B cell (primary cell): Measurements from ENCODE around the gene LOC101059915.

ENCODE experiments used
- ATAC-seq: fragments of 200-7000 bp; cut with Tn5 transposase; one replicate; pipeline ENCODE4 v1.10.0; 2021; ENCODE audit warnings: low read depth, mild to moderate bottlenecking, moderate number of reproducible peaks, moderate library complexity
- CTCF ChIA-PET: fragments of 350-600 bp; sonication (Branson Sonifier 250); formaldehyde crosslinking; loops from one replicate; lab custom pipeline; 2021; ENCODE audit warnings: antibody characterized with exemption, inconsistent platforms; lab: Charles Lee
- POLR2A ChIA-PET: fragments of 350-600 bp; sonication (Branson Sonifier 250); formaldehyde crosslinking; loops from one replicate; lab custom pipeline; 2021; ENCODE audit warnings: antibody characterized with exemption; lab: Charles Lee
- DNase-seq: peaks from one replicate; pipeline ENCODE4 v3.0.0; 2013
- H2AFZ ChIP-seq: 2 replicates; pipeline ENCODE4 v1.6.1; 2012; ENCODE audit warnings: mild to moderate bottlenecking, low read depth, low read length; ENCODE audit not compliant: insufficient read depth, poor library complexity, severe bottlenecking
- H3K27ac ChIP-seq, 2 donors: 1 replicate in 1 of 2; 2 replicates in 1 of 2; pipeline ENCODE4 v1.5.1; 2012 to 2013; ENCODE audit warnings: low read length in 2 of 2, mild to moderate bottlenecking in 2 of 2, moderate library complexity in 1 of 2
- H3K27me3 ChIP-seq, 4 experiments: fragments of 200-600 bp in 1 of 4; sonication (generic) in 1 of 4; replicated peaks in 1 of 4; 1 replicate in 2 of 4; 2 replicates in 2 of 4; pipeline versions ENCODE4 v1.6.1 to v1.7.0; 2013 to 2016; ENCODE audit warnings: low read length in 3 of 4, mild to moderate bottlenecking in 2 of 4, mixed read lengths in 1 of 4, moderate library complexity in 1 of 4; ENCODE audit not compliant: insufficient read depth in 4 of 4, control insufficient read depth in 3 of 4; ENCODE audit errors: control extremely low read depth in 1 of 4
- H3K36me3 ChIP-seq, 2 experiments: replicated peaks in 1 of 2; 1 replicate in 1 of 2; 2 replicates in 1 of 2; pipeline versions ENCODE4 v1.6.1 to v1.7.1; 2013; ENCODE audit warnings: low read length in 1 of 2; ENCODE audit not compliant: insufficient read depth in 2 of 2, control insufficient read depth in 1 of 2; ENCODE audit errors: control extremely low read depth in 1 of 2, extremely low read depth in 1 of 2
- H3K4me1 ChIP-seq, 2 donors: fragments of 200-600 bp in 1 of 2; sonication (generic) in 1 of 2; 1 replicate in 1 of 2; 2 replicates in 1 of 2; pipeline versions ENCODE4 v1.5.1 to v1.6.1; 2013 to 2017; ENCODE audit warnings: low read length in 2 of 2; ENCODE audit not compliant: control insufficient read depth in 2 of 2, insufficient read depth in 2 of 2
- H3K4me2 ChIP-seq: replicated peaks from 2 replicates; pipeline ENCODE3; 2012; ENCODE audit warnings: mild to moderate bottlenecking, low read depth, low read length; ENCODE audit not compliant: poor library complexity, severe bottlenecking
- H3K4me3 ChIP-seq, 5 experiments: fragments of 200-600 bp in 1 of 5; sonication (generic) in 1 of 5; 1 replicate in 3 of 5; 2 replicates in 2 of 5; pipeline versions ENCODE4 v1.5.1 to v1.7.0; 2011 to 2016; ENCODE audit warnings: low read length in 4 of 5, mild to moderate bottlenecking in 4 of 5, low read depth in 2 of 5, control low read depth in 1 of 5, moderate library complexity in 1 of 5; ENCODE audit not compliant: insufficient read depth in 1 of 5; ENCODE audit errors: control extremely low read depth in 1 of 5, extremely low read depth in 1 of 5
- H3K79me2 ChIP-seq: fragments of 200-600 bp; sonication (generic); one replicate; pipeline ENCODE4 v1.6.0; 2016; ENCODE audit warnings: low read length; ENCODE audit not compliant: control insufficient read depth, insufficient read depth
- H3K9ac ChIP-seq: fragments of 200-600 bp; sonication (generic); 2 replicates; pipeline ENCODE4 v1.6.1; 2017; ENCODE audit warnings: mild to moderate bottlenecking, low read length, moderate library complexity
- H3K9me3 ChIP-seq, 3 donors: one replicate each; pipeline versions ENCODE4 v1.6.1 to v1.7.1; 2013; ENCODE audit warnings: low read length in 2 of 3; ENCODE audit not compliant: control insufficient read depth in 2 of 3, insufficient read depth in 1 of 3; ENCODE audit errors: control extremely low read depth in 1 of 3
- H4K20me1 ChIP-seq: 2 replicates; pipeline ENCODE4 v1.6.0; 2012; ENCODE audit warnings: mild to moderate bottlenecking, low read length; ENCODE audit not compliant: insufficient read depth, control insufficient read depth, poor library complexity, severe bottlenecking
- H3K27ac Mint-ChIP-seq: one replicate; pipeline ENCODE4 v1.8.0; 2021; ENCODE audit warnings: mixed read lengths
- H3K27me3 Mint-ChIP-seq: one replicate; pipeline ENCODE4 v1.8.0; 2021; ENCODE audit warnings: mixed read lengths
- H3K4me1 Mint-ChIP-seq: one replicate; pipeline ENCODE4 v1.8.0; 2021; ENCODE audit warnings: mixed read lengths
- H3K4me3 Mint-ChIP-seq: one replicate; pipeline ENCODE4 v1.8.0; 2021; ENCODE audit warnings: mixed read lengths
- H3K9me3 Mint-ChIP-seq: one replicate; pipeline ENCODE4 v1.8.0; 2022; ENCODE audit warnings: mixed read lengths; ENCODE audit not compliant: insufficient read depth
- EZH2 ChIP-seq: IDR thresholded peaks from 2 replicates; pipeline ENCODE4 v1.6.1; 2012; ENCODE audit warnings: borderline replicate concordance, low read depth, mild to moderate bottlenecking, moderate library complexity, low read length; ENCODE audit not compliant: insufficient read depth, poor library complexity, severe bottlenecking
- WGBS: methylation state at CpG from one replicate; pipeline ENCODE4 v1.1.5; 2013; ENCODE audit warnings: missing lambda C conversion rate; ENCODE audit not compliant: insufficient coverage; 5-methylcytosine and 5-hydroxymethylcytosine counted together
- intact Hi-C: fragments of 100-400 bp; cut with micrococcal nuclease; formaldehyde crosslinking; loops from one replicate; pipeline ENCODE4 v1.10.0; 2022
- TF ChIP-seq, protein P1 (sequence below): fragments of 200-600 bp; IDR thresholded peaks from one replicate; pipeline ENCODE4 v1.8.0; 2022; ENCODE audit warnings: antibody characterized with exemption, mild to moderate bottlenecking

Gene LOC101059915

DNA sequence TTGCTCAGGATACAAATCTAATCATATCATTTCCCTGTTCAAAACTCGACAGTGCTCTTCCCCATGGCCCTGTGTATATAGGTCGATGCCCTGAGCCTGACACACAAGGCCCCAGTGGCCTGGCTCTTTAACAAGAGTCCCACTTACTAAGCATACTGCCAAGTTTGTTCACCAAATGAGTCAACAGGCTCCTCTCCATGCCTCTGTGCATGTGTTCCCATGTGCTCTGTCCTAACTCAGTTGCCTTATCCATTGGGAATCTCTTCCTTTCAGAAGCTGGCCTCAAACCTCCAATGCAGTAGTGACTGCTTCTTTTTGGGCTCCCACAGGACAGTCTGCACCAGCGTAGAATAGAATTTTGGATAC is 30.1 kb upstream of the LOC101059915 start:
- no peaks in the 10 kb centered on the region for H3K9me3 ChIP-seq
- Mint-ChIP-seq H3K9me3 (no peaks in the 10 kb centered on the region), H3K4me3 (peak overlapping the region; percentile 44), H3K27me3 (no peaks in the 10 kb centered on the region), H3K4me1 (peaks cover 18% of the 10 kb centered on the region), H3K27ac (peak overlapping the region; percentile 81)
- no peaks in the 10 kb centered on the region for H4K20me1 ChIP-seq
- intact Hi-C loops, result no loop called here
- POLR2A ChIA-PET, result interaction anchor here (0.7 to 1.7 kb wide), 2 partner anchors 14 to 21 kb away, joined by 3 read pairs; no protein-coding TSS in a partner anchor
- H3K4me3 ChIP-seq, result no peak overlapping the region
- H3K4me2 ChIP-seq, result peak overlapping the region; percentile 20
- DNase-seq (no peak), ATAC-seq (peak; percentile 28)
- H3K9ac ChIP-seq, result no peak overlapping the region
- peak overlapping the region; percentile 65 to 73 for H3K27ac ChIP-seq
- CTCF ChIA-PET, result interaction anchor here (0.8 to 1.6 kb wide), 4 partner anchors 11 to 19 kb away, joined by 3 to 4 read pairs (median 4); partner anchors contain the start of gene CXCR3
- H3K79me2 ChIP-seq, result no peaks in the 10 kb centered on the region
- no peak for TF ChIP-seq EZH2
- TF ChIP-seq, protein P1, sequence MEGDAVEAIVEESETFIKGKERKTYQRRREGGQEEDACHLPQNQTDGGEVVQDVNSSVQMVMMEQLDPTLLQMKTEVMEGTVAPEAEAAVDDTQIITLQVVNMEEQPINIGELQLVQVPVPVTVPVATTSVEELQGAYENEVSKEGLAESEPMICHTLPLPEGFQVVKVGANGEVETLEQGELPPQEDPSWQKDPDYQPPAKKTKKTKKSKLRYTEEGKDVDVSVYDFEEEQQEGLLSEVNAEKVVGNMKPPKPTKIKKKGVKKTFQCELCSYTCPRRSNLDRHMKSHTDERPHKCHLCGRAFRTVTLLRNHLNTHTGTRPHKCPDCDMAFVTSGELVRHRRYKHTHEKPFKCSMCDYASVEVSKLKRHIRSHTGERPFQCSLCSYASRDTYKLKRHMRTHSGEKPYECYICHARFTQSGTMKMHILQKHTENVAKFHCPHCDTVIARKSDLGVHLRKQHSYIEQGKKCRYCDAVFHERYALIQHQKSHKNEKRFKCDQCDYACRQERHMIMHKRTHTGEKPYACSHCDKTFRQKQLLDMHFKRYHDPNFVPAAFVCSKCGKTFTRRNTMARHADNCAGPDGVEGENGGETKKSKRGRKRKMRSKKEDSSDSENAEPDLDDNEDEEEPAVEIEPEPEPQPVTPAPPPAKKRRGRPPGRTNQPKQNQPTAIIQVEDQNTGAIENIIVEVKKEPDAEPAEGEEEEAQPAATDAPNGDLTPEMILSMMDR, result no peak
- H3K36me3 ChIP-seq, result no peaks in the 10 kb centered on the region
- 57% methylated on average over 2 of the region's 3 CpGs for WGBS
- H3K27me3 ChIP-seq, result no peaks in the 10 kb centered on the region
- H2AFZ ChIP-seq, result peak overlapping the region; percentile 50
- peaks cover 24 to 27% of the 10 kb centered on the region in 2 donors for H3K4me1 ChIP-seq

DNA sequence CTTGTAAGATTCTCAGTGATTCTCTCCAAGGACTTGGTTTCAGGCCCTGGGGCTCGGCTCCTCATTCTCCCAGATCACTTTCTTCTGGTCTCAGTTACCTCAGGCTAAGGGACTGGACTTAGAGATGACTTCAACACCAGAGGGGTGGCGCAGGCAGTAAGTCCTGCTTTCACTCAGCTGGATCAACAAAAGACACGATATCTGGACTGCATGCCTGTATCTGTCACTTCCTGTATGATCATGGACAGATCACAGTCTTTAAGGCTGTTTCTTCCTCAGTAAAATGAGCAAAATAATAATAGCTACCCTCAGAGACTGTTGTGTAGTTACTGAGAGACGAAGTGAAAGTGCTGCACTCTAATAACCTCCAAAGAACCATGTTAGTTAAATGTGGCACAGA is 29.5 kb upstream of the LOC101059915 start:
- H3K4me3 ChIP-seq, result peak overlapping the region in 1 of 5 experiments; percentile 1
- POLR2A ChIA-PET, result interaction anchor here (1.7 kb wide), 1 partner anchor 21 kb away, joined by 3 read pairs; no protein-coding TSS in a partner anchor
- no peak for TF ChIP-seq EZH2
- TF ChIP-seq, protein P1, result no peak
- 48% methylated on average over 3 of the region's 4 CpGs for WGBS
- intact Hi-C loops, result no loop called here
- H3K4me2 ChIP-seq, result peak overlapping the region; percentile 44
- ATAC-seq (peak; percentile 47), DNase-seq (no peak)
- CTCF ChIA-PET, result interaction anchor here (0.8 to 1.3 kb wide), 2 partner anchors 16 to 20 kb away, joined by 3 to 4 read pairs; partner anchors contain the start of gene CXCR3
- peaks cover 24 to 27% of the 10 kb centered on the region in 2 donors for H3K4me1 ChIP-seq
- H3K27me3 ChIP-seq, result no peaks in the 10 kb centered on the region
- no peak overlapping the region for H3K27ac Mint-ChIP-seq
- peak overlapping the region; percentile 65 to 73 for H3K27ac ChIP-seq
- H3K9me3 Mint-ChIP-seq, result no peaks in the 10 kb centered on the region
- no peaks in the 10 kb centered on the region for H3K79me2 ChIP-seq
- peak overlapping the region; percentile 6 for H3K9ac ChIP-seq
- H3K4me3 Mint-ChIP-seq, result no peak overlapping the region
- no peaks in the 10 kb centered on the region for H3K27me3 Mint-ChIP-seq
- H4K20me1 ChIP-seq, result no peaks in the 10 kb centered on the region
- no peaks in the 10 kb centered on the region for H3K9me3 ChIP-seq
- H2AFZ ChIP-seq, result peak overlapping the region; percentile 30
- no peaks in the 10 kb centered on the region for H3K36me3 ChIP-seq
- H3K4me1 Mint-ChIP-seq, result peaks cover 18% of the 10 kb centered on the region
